Lower lobe of right lung (tissue), 2 donors: ENCODE data around the gene ZMYND15. TPM values are rescaled to one million over a fixed set of nuclear protein-coding genes. Genes with fewer than 3 reads are reported as not detected.
"Not testable (repeated sequence)": the region's sequence is repeated elsewhere in the genome, so short reads cannot be mapped to it uniquely, and the experiment has no call there.

Experiments used
- ATAC-seq, 2 donors: fragments of 200-7000 bp; cut with Tn5 transposase; one replicate each; pipeline ENCODE4 v1.9.1; 2020 to 2022; ENCODE audit warnings: mild to moderate bottlenecking in 2 of 2, moderate library complexity in 2 of 2
- DNase-seq: peaks from one replicate; pipeline ENCODE4 v3.0.0-alpha.2; 2020
- H3K27ac ChIP-seq: fragments of 200-600 bp; one replicate; pipeline ENCODE4 v1.8.0; 2022
- H3K27me3 ChIP-seq: fragments of 200-600 bp; one replicate; pipeline ENCODE4 v1.8.0; 2022; ENCODE audit warnings: low read depth
- H3K36me3 ChIP-seq: fragments of 200-600 bp; one replicate; pipeline ENCODE4 v1.8.0; 2022; ENCODE audit warnings: mild to moderate bottlenecking
- H3K4me1 ChIP-seq: fragments of 200-600 bp; one replicate; pipeline ENCODE4 v1.8.0; 2022
- H3K4me3 ChIP-seq: fragments of 200-600 bp; one replicate; pipeline ENCODE4 v1.8.0; 2022; ENCODE audit warnings: mild to moderate bottlenecking
- H3K9me3 ChIP-seq: fragments of 200-600 bp; one replicate; pipeline ENCODE4 v1.8.0; 2022
- intact Hi-C: fragments of 100-400 bp; cut with DNase I; formaldehyde crosslinking; loops from one replicate; pipeline ENCODE4 v1.11.0; 2022
- total RNA-seq: library from RNA; stranded (reverse); fragmentation: NEBNext Ultra II Directional; extraction: Animal tissue kit (Norgen Biotek cat#: 25700); gene quantifications from one replicate; pipeline ENCODE4 v1.2.1, GENCODE V29; 2021
- TF ChIP-seq, protein P1 (sequence below): fragments of 200-600 bp; IDR thresholded peaks from one replicate; pipeline ENCODE4 v1.8.0; 2022; ENCODE audit warnings: antibody characterized with exemption, mild to moderate bottlenecking
- donor health status: DM: no; HTN: yes; CAD: no; lungs with severe emphysema.

Gene ZMYND15
- total RNA-seq, 1 donor from 2014 or later: 13.3 TPM

DNA sequence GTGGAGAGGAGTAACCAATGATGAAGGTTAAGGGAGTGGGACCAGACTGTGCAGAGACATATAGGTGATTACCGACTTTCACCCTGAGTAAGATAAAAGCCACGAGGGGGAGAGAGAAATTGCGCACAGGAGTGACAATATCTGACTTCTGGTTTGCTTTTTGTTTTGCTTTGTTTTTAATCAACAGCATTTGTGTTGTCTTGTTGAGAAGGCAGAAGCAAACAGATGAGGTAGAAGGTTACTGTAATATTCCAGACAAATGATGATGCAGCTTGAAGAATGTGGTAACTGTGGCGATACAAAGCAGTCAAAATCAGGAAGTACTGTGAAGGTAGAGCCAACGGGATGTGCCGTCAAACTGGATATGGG lies 43.2 kb upstream of the ZMYND15 start:
- peak in 1 of 2 donors; percentile 25 for ATAC-seq
- Histone ChIP-seq H3K4me1 (no peaks in the 10 kb centered on the region), H3K4me3 (no peak overlapping the region), H3K36me3 (peaks cover 21% of the 10 kb centered on the region), H3K27ac (no peak overlapping the region), H3K9me3 (no peaks in the 10 kb centered on the region), H3K27me3 (no peaks in the 10 kb centered on the region)
- intact Hi-C loops: no loop called here
- no peak for DNase-seq
- TF ChIP-seq, protein P1, sequence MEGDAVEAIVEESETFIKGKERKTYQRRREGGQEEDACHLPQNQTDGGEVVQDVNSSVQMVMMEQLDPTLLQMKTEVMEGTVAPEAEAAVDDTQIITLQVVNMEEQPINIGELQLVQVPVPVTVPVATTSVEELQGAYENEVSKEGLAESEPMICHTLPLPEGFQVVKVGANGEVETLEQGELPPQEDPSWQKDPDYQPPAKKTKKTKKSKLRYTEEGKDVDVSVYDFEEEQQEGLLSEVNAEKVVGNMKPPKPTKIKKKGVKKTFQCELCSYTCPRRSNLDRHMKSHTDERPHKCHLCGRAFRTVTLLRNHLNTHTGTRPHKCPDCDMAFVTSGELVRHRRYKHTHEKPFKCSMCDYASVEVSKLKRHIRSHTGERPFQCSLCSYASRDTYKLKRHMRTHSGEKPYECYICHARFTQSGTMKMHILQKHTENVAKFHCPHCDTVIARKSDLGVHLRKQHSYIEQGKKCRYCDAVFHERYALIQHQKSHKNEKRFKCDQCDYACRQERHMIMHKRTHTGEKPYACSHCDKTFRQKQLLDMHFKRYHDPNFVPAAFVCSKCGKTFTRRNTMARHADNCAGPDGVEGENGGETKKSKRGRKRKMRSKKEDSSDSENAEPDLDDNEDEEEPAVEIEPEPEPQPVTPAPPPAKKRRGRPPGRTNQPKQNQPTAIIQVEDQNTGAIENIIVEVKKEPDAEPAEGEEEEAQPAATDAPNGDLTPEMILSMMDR: no peak

DNA sequence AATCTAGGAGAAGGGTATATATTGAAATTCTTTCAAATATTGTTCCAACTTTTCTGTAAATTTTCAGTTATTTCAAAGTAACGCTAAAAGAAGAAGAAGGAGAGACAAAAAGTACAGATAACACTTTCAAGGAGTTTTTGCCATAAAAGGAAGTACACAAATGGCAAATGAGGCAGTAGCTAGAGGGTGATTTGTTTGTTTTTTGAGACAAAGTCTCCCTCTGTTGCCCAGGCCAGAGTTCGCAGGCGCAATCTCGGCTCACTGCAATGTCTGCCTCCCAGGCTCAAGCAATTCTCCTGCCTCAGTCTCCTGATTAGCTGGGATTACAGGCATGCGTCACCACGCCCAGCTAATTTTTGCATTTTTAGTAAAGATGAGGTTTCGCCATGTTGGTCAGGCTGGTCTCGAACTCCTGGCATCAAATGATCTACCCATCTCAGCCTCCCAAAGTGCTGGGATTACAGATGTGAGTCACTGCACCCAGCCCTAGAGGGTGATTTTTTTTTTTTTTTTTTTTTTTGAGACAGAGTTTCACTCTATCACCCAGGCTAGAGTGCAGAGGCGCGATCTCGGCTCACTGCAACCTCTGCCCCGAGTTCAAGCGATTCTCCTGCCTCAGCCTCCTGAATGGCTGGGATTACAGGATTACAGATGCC lies 40.1 kb upstream of the ZMYND15 start:
- H3K9me3 ChIP-seq, ATAC-seq, intact Hi-C loops, H3K27me3 ChIP-seq, H3K27ac ChIP-seq, H3K4me3 ChIP-seq, DNase-seq: not testable (repeated sequence)
- H3K36me3 ChIP-seq: peaks cover 15% of the 10 kb centered on the region
- peaks cover 15% of the 10 kb centered on the region for H3K4me1 ChIP-seq

DNA sequence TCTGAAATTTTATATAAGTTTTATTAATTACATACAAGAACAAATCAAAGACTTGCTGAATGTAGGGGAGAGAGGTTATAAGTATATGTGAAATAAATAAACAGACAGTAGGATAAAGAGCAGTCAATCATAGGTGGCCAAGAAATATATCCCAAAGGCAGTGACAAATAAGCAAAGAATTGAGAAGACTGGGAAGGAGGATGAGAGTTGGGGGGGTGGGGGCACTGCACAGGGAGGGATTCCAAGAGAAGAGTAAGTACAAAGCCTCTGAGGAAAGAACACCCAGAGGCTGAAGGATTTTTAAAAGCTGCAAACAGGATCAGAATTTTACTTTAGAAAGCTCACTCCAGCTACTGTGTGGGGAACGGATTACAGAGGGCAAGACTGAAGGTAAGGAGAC lies 38.5 kb upstream of the ZMYND15 start:
- Histone ChIP-seq H3K4me3 (no peak overlapping the region), H3K4me1 (peaks cover 15% of the 10 kb centered on the region), H3K9me3 (no peaks in the 10 kb centered on the region), H3K27ac (no peak overlapping the region), H3K36me3 (peaks cover 15% of the 10 kb centered on the region), H3K27me3 (no peaks in the 10 kb centered on the region)
- ATAC-seq (no peak), DNase-seq (no peak)
- intact Hi-C loops: no loop called here
- TF ChIP-seq, protein P1: no peak

DNA sequence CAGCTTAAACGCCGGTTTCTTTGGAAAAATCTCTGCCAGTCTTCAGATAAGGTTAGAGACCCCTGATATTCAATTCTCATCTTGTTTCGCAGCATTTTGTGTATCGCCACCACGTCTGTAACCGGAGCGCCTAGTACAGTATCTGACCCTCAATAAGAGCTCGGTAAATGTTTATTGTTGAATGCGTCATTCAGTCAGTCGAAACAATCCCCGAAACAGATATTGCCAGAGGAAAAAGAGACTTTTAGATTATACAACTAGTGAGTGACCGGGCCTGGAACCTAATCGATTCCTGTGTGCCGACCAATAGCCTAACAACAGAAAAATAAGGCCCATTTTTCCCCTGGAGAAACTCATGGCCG lies 36.3 kb upstream of the ZMYND15 start:
- no peaks in the 10 kb centered on the region for H3K27me3 ChIP-seq
- no peak for DNase-seq
- peaks cover 15% of the 10 kb centered on the region for H3K4me1 ChIP-seq
- no peaks in the 10 kb centered on the region for H3K9me3 ChIP-seq
- ATAC-seq: peak in 1 of 2 donors; percentile 25
- peak overlapping the region; percentile 89 for H3K4me3 ChIP-seq
- TF ChIP-seq, protein P1: no peak
- no peaks in the 10 kb centered on the region for H3K36me3 ChIP-seq
- H3K27ac ChIP-seq: peak overlapping the region; percentile 84
- intact Hi-C loops: no loop called here

DNA sequence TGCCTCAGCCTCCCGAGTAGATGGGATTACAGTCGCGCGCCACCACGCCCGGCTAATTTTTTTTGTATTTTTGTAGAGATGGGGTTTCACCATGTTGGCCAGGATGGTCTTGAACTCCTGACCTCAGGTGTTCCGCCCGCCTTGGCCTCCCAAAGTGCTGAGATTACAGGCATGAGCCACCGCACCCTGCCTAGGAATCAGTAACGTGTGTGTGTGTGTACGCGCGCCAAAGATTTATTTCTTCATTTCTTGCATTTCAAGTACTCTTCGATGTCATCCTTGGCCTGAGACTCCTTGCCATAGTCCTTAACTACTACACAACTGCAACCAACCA lies 35.1 kb upstream of the ZMYND15 start:
- peak overlapping the region; percentile 89 for H3K4me3 ChIP-seq
- H3K9me3 ChIP-seq, H3K36me3 ChIP-seq, DNase-seq, intact Hi-C loops, H3K27me3 ChIP-seq, ATAC-seq: not testable (repeated sequence)
- peaks cover 19% of the 10 kb centered on the region for H3K4me1 ChIP-seq
- H3K27ac ChIP-seq: peak overlapping the region; percentile 84

DNA sequence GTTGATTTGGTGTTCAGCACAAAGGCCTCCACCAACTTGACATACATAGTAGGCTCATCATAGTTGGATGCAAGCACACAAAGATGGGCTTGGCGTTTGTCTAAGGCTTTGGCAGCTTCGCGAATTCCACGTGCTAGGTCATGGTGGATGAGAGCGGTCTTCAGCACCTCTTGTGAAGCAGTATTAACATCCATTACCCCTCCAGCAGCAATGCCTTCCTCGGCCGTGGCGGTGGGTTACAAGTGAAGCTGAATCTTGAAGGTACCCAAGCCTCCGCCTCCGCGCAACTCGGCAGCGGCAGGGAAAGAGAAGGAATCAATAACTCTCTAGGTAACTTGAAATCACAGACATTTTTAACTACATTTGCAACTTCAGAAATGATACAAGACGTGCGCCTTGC lies 34.6 kb upstream of the ZMYND15 start:
- no peak overlapping the region for H3K27ac ChIP-seq
- intact Hi-C loops: no loop called here
- DNase-seq: no peak
- TF ChIP-seq, protein P1: no peak
- peaks cover 23% of the 10 kb centered on the region for H3K4me1 ChIP-seq
- no peak overlapping the region for H3K4me3 ChIP-seq
- no peaks in the 10 kb centered on the region for H3K36me3 ChIP-seq
- ATAC-seq: no peak
- H3K27me3 ChIP-seq: no peaks in the 10 kb centered on the region
- H3K9me3 ChIP-seq: no peaks in the 10 kb centered on the region

DNA sequence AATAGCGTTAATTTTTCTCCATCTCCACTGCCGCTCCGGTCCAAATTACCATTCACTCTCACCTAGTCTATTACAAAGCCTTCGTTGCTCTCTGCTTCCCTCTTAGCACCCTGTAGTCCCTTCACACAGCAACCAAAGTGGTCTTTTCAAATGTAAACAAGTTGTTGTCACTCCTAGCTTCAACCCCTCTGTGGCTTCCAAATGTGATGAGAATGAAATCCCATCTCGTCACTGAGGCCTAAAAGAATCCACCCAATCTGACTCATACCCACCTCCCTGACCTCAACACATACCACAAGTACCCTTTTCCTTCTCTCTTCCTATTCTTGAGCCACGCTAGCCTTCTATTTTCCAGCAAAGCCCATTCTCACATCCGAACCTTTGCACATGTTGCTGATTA lies 33.5 kb upstream of the ZMYND15 start:
- ATAC-seq: no peak
- H3K27ac ChIP-seq: no peak overlapping the region
- intact Hi-C loops: no loop called here

More for the DNA sequence above, 33.5 kb upstream of the ZMYND15 start:
- H3K4me1 ChIP-seq: peaks cover 27% of the 10 kb centered on the region
- H3K9me3 ChIP-seq: no peaks in the 10 kb centered on the region
- H3K36me3 ChIP-seq: no peaks in the 10 kb centered on the region
- TF ChIP-seq, protein P1: no peak
- no peak for DNase-seq
- H3K27me3 ChIP-seq: no peaks in the 10 kb centered on the region
- H3K4me3 ChIP-seq: no peak overlapping the region
